Gastrocnemius medialis (tissue), 4 donors: ENCODE results near the gene CFAP298. TPM values are rescaled to one million over a fixed set of nuclear protein-coding genes. Genes with fewer than 3 reads are reported as not detected.
"Not testable (repeated sequence)": the region's sequence is repeated elsewhere in the genome, so short reads cannot be mapped to it uniquely, and the experiment has no call there.

Source experiments
- ATAC-seq, 2 donors: fragments of 150-250 bp; one replicate each; pipeline ENCODE4 v1.9.1; 2016
- DNase-seq, 2 donors: peaks; one replicate each; pipeline ENCODE4 v3.0.0-alpha.2; 2019
- H3K27ac ChIP-seq, 4 donors: fragments of 200-600 bp; sonication (generic); 1 replicate in 1 of 4; 2 replicates in 3 of 4; pipeline ENCODE4 v1.5.1; 2016 to 2018; ENCODE audit warnings: mild to moderate bottlenecking in 2 of 4, moderate library complexity in 1 of 4
- H3K27me3 ChIP-seq, 3 donors: fragments of 200-600 bp; sonication (generic) in 2 of 3; 1 replicate in 1 of 3; 2 replicates in 2 of 3; pipeline versions ENCODE4 v1.5.1 to v1.6.0; 2016 to 2019; ENCODE audit warnings: mild to moderate bottlenecking in 1 of 3, moderate library complexity in 1 of 3
- H3K36me3 ChIP-seq, 2 donors: fragments of 200-600 bp; sonication (generic) in 1 of 2; one replicate each; pipeline ENCODE4 v1.5.1; 2017 to 2018
- H3K4me1 ChIP-seq, 2 donors: fragments of 200-600 bp; sonication (generic) in 1 of 2; one replicate each; pipeline ENCODE4 v1.5.1; 2016 to 2017; ENCODE audit warnings: mild to moderate bottlenecking in 2 of 2
- H3K4me3 ChIP-seq, 4 donors: fragments of 200-600 bp; sonication (generic) in 3 of 4; 1 replicate in 1 of 4; 2 replicates in 3 of 4; pipeline ENCODE4 v1.5.1; 2016 to 2019; ENCODE audit warnings: mild to moderate bottlenecking in 2 of 4
- H3K9me3 ChIP-seq, 3 donors: fragments of 200-600 bp; sonication (generic) in 2 of 3; 1 replicate in 1 of 3; 2 replicates in 2 of 3; pipeline ENCODE4 v1.5.1; 2016 to 2019
- CTCF ChIP-seq, 5 experiments: fragments of 450-650 bp in 3 of 5; fragments of 200-600 bp in 2 of 5; sonication (generic) in 2 of 5; IDR thresholded peaks in 4 of 5; conservative IDR thresholded peaks in 1 of 5; 1 replicate in 4 of 5; 2 replicates in 1 of 5; pipeline ENCODE4 v1.5.1; 2016 to 2019; ENCODE audit warnings: antibody characterized with exemption in 5 of 5, mild to moderate bottlenecking in 3 of 5, moderate library complexity in 3 of 5
- POLR2A ChIP-seq, 2 donors: fragments of 450-650 bp; IDR thresholded peaks; one replicate each; pipeline ENCODE4 v1.6.1; 2017; ENCODE audit warnings: antibody characterized with exemption in 2 of 2, mild to moderate bottlenecking in 2 of 2, moderate library complexity in 2 of 2
- in situ Hi-C, 4 donors: fragments of 200-750 bp; cut with MboI; loops; one replicate each; pipeline versions ENCODE4 v1.15.0 to v1.8.0; 2017; ENCODE audit warnings: low sequenced_read_pairs in 4 of 4
- intact Hi-C: fragments of 100-400 bp; cut with DNase I; formaldehyde crosslinking; loops from one replicate; pipeline ENCODE4 v1.15.1; 2023; ENCODE audit warnings: low total_unique reads
- total RNA-seq, 4 donors: library from RNA; depleted of rRNA; stranded (reverse); fragments of >200 nt; gene quantifications; one replicate each; pipeline versions ENCODE4 v1.1.0 to v1.2.3, GENCODE V29; 2016

The CFAP298 gene
- total RNA-seq, 4 donors from 2014 or later: 21.4 to 45.6 (median 38.2) TPM

GRCh38 chr21:32565856-32566465 lies 46.2 kb downstream of the CFAP298 start:
- Histone ChIP-seq H3K27me3 (no peaks in the 10 kb centered on the region), H3K4me3 (no peak overlapping the region), H3K9me3 (no peaks in the 10 kb centered on the region), H3K4me1 (peaks cover 4 to 5% of the 10 kb centered on the region in 2 donors), H3K36me3 (no peaks in the 10 kb centered on the region), H3K27ac (no peak overlapping the region)
- TF ChIP-seq POLR2A (IDR thresholded peaks at IDR 0.05) (no peak), CTCF (IDR thresholded peaks at IDR 0.05 in 4 of 5, conservative IDR thresholded peaks at IDR 0.05 in 1 of 5) (no peak)
- DNase-seq: no peak
- in situ Hi-C loops: loop anchor here (10.0 kb wide), 1 partner anchor 161 kb away; no protein-coding TSS in a partner anchor
- no peak for ATAC-seq
- intact Hi-C loops: loop anchor here (10.0 kb wide), 1 partner anchor 291 kb away; the partner anchor contains the start of gene MIS18A

GRCh38 chr21:32562915-32563314 lies 49.3 kb downstream of the CFAP298 start:
- no peaks in the 10 kb centered on the region for H3K4me1 ChIP-seq
- in situ Hi-C loops: loop anchor here (10.0 kb wide), 1 partner anchor 158 kb away; no protein-coding TSS in a partner anchor
- H3K4me3 ChIP-seq: no peak overlapping the region
- intact Hi-C loops: loop anchor here (10.0 kb wide), 1 partner anchor 288 kb away; the partner anchor contains the start of gene MIS18A
- DNase-seq (no peak), ATAC-seq (no peak)
- TF ChIP-seq POLR2A (IDR thresholded peaks at IDR 0.05) (no peak), CTCF (IDR thresholded peaks at IDR 0.05 in 4 of 5, conservative IDR thresholded peaks at IDR 0.05 in 1 of 5) (no peak)
- no peaks in the 10 kb centered on the region for H3K36me3 ChIP-seq
- peak overlapping the region in 2 of 4 donors; percentile 11 to 42 for H3K27ac ChIP-seq
- H3K27me3 ChIP-seq: no peaks in the 10 kb centered on the region
- H3K9me3 ChIP-seq: no peaks in the 10 kb centered on the region

GRCh38 chr21:32562426-32562825 lies 49.8 kb downstream of the CFAP298 start:
- no peaks in the 10 kb centered on the region for H3K9me3 ChIP-seq
- peak overlapping the region in 3 of 4 donors; percentile 32 to 61 (median 53) for H3K27ac ChIP-seq
- H3K27me3 ChIP-seq: no peaks in the 10 kb centered on the region
- TF ChIP-seq POLR2A (IDR thresholded peaks at IDR 0.05) (no peak), CTCF (IDR thresholded peaks at IDR 0.05 in 4 of 5, conservative IDR thresholded peaks at IDR 0.05 in 1 of 5) (peak in 1 of 5 experiments; percentile 24)
- no peak for ATAC-seq
- no peak for DNase-seq
- in situ Hi-C loops (loop anchor here (10.0 kb wide), 1 partner anchor 158 kb away; no protein-coding TSS in a partner anchor), intact Hi-C loops (loop anchor here (10.0 kb wide), 1 partner anchor 288 kb away; the partner anchor contains the start of gene MIS18A)
- H3K4me1 ChIP-seq: no peaks in the 10 kb centered on the region
- H3K36me3 ChIP-seq: no peaks in the 10 kb centered on the region
- H3K4me3 ChIP-seq: no peak overlapping the region

- not testable (repeated sequence) for H3K27me3 ChIP-seq, H3K4me1 ChIP-seq, H3K9me3 ChIP-seq, ATAC-seq, DNase-seq, H3K36me3 ChIP-seq, H3K27ac ChIP-seq, H3K4me3 ChIP-seq
- intact Hi-C loops (loop anchor here (10.0 kb wide), 1 partner anchor 287 kb away; the partner anchor contains the start of gene MIS18A), in situ Hi-C loops (loop anchor here (10.0 kb wide), 1 partner anchor 157 kb away; no protein-coding TSS in a partner anchor)
Measured at GRCh38 chr21:32561476-32561875, 50.7 kb downstream of the CFAP298 start.

- DNase-seq (no peak), ATAC-seq (no peak)
- TF ChIP-seq POLR2A (IDR thresholded peaks at IDR 0.05): no peak
- no peak for TF ChIP-seq CTCF (IDR thresholded peaks at IDR 0.05 in 4 of 5, conservative IDR thresholded peaks at IDR 0.05 in 1 of 5)
- Histone ChIP-seq H3K27me3 (no peaks in the 10 kb centered on the region), H3K36me3 (no peaks in the 10 kb centered on the region), H3K4me3 (no peak overlapping the region), H3K27ac (no peak overlapping the region), H3K4me1 (no peaks in the 10 kb centered on the region), H3K9me3 (no peaks in the 10 kb centered on the region)
- in situ Hi-C loops: loop anchor here (10.0 kb wide), 1 partner anchor 156 kb away; no protein-coding TSS in a partner anchor
- intact Hi-C loops: loop anchor here (10.0 kb wide), 1 partner anchor 286 kb away; the partner anchor contains the start of gene MIS18A
Measured at GRCh38 chr21:32560896-32561295, 51.3 kb downstream of the CFAP298 start.
